ENCODE results near the gene MGRN1.

Gene MGRN1

DNA sequence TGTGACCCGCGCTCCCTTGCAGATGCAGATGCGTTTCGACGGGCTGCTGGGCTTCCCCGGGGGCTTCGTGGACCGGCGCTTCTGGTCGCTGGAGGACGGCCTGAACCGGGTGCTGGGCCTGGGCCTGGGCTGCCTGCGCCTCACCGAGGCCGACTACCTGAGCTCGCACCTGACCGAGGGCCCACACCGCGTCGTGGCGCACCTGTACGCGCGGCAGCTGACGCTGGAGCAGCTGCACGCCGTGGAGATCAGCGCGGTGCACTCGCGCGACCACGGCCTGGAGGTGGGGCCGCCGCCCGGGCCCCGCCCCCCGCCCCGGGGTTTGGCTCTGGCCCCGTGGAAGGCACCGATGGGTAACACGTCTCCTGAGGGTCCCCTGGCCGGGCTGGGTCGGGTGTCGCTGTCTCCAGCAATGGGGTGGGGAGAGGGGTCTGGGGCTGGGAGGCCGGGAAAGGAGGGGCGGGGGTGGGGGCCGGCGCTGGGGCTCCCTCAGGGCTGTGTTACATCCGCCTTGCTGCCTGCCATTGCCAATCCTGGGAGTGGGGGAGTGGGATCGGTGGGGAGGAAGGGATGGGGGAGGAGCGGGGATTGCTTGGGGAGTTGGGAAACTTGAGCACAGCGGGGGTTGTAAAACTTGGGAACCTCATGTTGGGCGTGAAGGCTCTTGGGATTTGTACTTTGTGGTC, 69.5 kb downstream of the MGRN1 start:
- no peak for TF ChIP-seq GATA2 (IDR thresholded peaks at IDR 0.05; ENCODE audit: low read depth, low read length)

DNA sequence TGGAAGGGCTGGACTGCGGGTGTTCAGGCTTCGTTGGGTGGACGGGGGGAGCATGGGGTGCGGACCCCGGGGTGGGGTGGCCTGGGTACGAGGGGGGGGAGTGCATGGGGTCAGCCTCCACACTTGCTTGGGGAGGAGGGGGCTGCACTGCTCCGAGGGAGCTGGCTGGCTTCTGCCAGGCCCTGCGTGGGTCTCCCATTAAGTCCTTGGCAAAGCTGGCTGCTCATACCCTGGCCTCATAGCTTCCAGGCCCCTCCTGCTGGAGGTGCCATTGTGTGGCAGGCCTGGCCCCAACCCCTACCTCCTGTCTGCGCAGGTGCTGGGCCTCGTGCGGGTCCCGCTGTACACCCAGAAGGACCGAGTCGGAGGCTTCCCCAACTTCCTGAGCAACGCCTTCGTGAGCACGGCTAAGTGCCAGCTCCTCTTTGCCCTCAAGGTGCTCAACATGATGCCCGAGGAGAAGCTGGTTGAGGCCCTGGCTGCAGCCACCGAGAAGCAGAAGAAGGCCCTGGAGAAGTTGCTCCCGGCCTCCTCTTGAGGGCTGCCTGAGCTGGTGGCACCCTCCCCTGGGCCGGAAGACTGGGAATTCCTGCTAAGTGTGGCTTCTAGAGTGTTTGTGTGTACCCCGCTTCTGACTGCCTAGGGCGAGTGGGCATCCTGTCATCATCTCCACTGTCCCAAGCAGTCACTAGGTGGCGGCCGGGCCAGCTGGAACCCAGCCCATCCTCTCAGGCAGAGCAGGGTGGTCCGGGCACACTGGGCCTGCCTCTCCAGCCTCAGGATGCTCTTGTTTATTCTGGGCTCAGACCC, 70.2 kb downstream of the MGRN1 start:
- no peak for TF ChIP-seq GATA3 (IDR thresholded peaks at IDR 0.05; ENCODE audit: low read depth, low read length)
- TF ChIP-seq GATA2 (IDR thresholded peaks at IDR 0.05; ENCODE audit: low read depth, low read length): no peak

DNA sequence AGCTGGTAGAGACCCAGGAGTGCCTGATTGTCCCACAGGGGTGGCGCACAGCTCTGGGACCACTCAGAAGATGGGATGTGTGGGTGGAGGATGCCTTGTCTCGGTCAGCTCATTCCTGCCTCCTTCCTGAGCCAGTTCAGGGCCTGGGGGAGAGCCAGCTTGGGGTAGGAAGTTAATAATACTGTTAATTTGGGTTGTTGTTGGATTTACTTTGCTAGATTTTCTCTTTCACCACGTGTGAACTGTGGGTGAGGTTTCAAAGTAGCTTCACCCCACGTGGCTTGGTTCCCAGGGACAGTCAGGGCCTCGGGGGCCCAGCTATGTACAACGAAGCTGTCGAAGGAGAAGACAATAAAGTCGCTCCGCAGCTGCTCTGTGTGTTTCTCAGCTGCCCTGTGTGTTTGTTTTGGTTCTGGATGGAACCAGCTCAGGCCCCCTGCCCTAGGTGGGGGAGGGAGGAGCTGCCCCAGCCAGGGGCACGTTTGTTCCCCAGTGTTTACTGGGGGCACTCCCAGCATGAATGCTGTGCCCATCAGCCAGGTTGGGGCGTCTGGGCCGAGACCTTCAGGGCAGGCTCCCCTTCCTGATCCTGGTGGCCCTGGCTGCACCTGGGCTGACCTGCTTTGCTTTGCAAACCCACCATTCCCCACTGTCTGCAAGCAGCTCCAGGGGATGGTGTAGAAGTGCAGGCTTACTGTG, 71.0 kb downstream of the MGRN1 start:
- no peak for TF ChIP-seq GATA3 (IDR thresholded peaks at IDR 0.05; ENCODE audit: low read depth, low read length)
- TF ChIP-seq GATA2 (IDR thresholded peaks at IDR 0.05; ENCODE audit: low read depth, low read length): no peak

DNA sequence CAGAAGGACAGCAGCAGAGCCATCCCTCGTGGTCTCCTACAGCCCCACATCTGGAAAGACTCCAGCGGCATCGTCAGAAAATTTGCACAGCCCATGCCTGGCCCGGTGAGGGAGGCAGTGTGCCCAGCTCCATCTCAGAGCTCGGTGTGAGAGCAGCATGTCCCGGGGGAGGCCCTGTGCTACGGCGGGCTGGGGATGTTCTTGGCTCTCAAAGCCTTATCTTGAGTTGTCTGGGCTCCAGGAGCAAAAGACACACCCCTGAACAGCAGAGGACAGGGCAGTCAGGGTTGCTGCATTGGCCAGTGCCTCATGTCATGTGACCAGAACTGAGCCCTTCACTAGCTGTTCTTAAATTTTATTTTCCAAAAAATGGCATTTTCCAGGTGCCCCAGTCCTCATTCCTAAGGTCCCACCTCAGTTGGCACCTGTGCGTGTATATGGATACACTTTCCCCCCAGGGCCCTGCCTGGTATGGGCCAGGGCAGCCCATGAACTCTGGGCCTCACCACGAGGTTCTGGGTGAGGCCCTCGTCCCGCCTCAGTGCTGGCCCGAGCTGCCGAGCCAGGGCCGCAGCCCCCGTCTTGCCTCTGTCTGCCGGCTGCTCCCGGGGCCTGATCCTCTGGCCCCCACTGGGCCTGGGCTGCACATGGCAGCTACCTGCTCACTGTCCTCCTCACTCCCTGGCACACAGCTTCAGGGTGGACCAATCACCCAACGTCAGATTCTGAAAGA, 71.7 kb downstream of the MGRN1 start:
- no peak for TF ChIP-seq GATA3 (IDR thresholded peaks at IDR 0.05; ENCODE audit: low read depth, low read length)
- no peak for TF ChIP-seq GATA2 (IDR thresholded peaks at IDR 0.05; ENCODE audit: low read depth, low read length)

DNA sequence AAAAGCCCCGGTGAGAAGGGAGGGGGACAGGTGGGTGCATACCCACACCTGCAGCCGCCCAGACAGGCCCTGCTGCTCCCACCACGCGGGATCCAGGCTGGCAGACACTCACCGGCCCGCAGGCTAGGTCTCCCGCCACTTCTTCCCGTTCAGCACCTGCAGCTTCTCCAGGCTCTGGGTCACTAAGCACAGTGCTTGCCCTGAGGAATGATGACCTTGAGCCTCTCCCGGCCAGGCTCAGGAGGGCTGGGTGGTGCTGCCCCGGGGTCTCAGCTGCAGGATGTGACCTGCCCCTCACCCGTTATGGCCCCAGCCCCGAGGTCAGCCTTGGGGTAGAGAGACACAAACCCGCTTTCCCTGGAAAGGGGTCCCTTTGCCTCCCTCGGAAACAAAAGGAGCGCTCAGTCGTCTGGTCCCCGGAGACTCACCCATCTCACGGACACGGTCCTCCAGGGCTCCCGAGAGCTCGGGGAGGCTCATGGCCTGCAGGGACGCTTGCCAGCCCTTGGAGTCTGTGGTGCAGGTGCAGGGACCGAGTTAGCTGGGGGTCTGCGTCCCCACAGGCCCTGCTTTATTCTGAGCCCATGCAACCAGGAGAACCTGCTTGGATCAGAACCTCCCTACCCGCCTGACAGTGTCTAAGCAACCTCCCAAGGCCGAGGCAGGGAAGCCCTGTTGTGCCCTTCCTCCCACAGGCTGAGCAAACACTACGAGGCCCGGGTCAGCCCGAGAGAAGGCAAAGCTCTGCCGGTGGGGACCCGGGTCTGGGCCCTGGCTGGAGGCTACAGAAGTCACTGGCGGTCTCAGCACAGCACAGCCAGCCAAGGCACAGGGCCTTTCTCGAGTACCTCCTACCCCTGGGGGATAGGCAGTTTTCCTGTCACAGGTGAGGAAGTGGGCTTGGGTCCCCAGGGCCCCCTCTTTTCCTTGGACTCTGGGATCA, 72.5 kb downstream of the MGRN1 start:
- TF ChIP-seq GATA3 (IDR thresholded peaks at IDR 0.05; ENCODE audit: low read depth, low read length) (no peak), GATA2 (IDR thresholded peaks at IDR 0.05; ENCODE audit: low read depth, low read length) (no peak)

DNA sequence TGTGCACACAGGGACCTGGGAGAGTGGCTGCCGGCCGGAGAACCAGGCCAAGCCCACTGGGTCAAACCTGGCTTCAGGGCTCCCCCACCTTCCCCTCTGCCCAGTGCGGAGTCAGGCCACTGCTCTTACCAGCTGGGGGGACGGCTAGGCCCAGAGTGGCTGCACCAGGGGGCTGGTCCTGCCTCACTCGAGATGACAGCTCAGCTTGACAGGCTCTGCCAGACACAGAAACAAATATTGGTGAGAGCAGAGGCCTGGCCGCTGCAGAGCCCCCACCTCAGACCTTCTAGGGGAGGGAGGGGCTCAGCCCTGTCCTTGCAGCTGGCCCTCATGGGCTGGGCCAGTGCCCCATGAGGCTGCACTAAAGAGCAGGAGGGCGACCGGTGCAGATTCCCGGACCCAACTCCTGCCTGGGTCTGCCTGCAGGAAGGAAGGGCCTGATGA, 73.2 kb downstream of the MGRN1 start:
- TF ChIP-seq GATA2 (IDR thresholded peaks at IDR 0.05; ENCODE audit: low read depth, low read length): no peak
- TF ChIP-seq GATA3 (IDR thresholded peaks at IDR 0.05; ENCODE audit: low read depth, low read length): no peak

DNA sequence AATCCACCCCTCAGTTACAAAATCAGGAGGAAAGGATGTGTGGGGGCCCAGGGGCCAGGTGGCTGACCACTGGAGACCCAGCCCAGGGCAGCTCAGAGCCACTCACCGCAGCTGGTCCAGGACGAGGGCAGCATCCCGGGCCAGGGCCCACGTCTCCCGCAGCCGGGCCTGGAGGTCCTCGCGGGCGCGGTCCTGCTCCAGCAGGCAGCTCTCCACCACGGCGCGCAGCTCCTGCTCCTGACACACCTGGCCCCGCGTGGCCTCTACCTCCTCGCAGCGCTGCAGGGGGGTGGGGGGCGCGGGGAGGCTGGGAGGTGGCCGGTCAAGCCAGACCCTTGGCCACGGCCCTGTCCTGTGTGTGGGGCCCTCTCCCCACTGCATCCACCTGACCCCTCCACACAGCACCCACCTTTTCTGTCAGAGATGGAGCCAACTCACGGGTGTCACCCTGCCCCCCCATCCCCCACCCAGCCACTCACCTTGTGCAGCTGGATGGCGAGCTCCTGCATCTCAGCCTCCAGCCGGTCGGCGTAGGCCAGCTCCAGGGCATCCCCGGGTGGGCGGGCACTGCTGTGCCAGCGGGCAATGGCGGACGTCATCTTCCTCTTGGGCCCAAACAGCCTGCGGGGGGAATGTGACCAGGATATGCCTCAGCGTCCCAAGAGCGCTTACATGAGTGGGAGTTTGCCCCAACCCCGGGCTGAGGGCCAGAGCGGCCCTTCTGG, 73.9 kb downstream of the MGRN1 start:
- TF ChIP-seq GATA3 (IDR thresholded peaks at IDR 0.05; ENCODE audit: low read depth, low read length): no peak
- no peak for TF ChIP-seq GATA2 (IDR thresholded peaks at IDR 0.05; ENCODE audit: low read depth, low read length)

DNA sequence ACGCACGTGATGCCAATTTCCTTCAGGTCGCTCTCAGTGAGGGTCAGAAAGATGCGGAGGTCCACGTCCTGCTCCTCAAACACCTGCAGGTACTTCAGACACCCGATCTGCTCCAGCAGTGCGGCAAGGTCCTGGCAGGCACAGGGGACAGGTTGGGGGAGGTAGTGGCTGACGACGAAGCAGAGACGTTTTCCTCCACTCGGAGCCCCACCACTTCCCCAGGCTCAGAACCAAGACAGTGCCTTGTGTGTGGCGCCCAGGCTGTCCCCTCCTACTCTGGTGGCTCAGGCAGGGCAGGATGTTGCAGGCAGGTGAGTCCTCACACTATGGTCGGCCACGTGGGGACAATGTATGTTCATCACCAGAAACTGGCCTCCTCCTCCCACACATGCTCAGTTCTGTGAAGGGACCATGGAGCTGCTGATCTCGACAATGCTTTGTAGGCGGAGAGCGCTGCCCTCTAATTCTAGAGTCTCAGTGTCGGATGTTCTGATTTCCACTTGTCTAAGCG, 74.5 kb downstream of the MGRN1 start:
- no peak for TF ChIP-seq GATA3 (IDR thresholded peaks at IDR 0.05; ENCODE audit: low read depth, low read length)
- TF ChIP-seq GATA2 (IDR thresholded peaks at IDR 0.05; ENCODE audit: low read depth, low read length): no peak

DNA sequence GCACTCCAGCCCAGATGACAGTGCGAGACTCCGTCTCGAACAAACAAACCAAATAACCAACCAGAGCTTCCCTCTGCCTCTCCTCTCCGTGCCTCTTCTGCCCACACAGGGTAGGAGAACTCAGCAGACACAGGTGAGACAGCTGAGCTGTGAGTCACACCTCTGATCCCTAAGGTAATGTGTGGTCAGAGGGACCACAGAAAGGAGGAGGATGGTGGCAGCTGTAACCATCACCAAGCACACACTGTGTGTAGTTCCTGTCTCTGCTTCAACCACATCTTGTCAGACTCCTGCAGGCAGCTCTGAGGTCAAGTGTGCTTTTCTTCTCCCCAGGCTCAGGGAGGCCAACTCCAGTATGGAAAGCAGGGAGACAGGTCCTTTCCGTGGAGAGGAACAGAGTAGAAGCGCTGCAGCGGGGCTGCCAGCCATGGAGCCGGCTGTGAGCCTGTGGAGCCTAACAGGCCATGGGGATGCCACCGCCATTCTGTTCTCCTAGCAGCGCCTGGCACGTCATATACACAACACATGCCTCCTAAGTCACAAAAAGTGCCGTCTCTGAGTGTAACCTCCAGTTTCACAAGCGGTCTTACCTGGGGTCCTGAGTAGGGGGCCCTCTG, 75.9 kb downstream of the MGRN1 start:
- TF ChIP-seq GATA3 (IDR thresholded peaks at IDR 0.05; ENCODE audit: low read depth, low read length) (no peak), GATA2 (IDR thresholded peaks at IDR 0.05; ENCODE audit: low read depth, low read length) (no peak)

DNA sequence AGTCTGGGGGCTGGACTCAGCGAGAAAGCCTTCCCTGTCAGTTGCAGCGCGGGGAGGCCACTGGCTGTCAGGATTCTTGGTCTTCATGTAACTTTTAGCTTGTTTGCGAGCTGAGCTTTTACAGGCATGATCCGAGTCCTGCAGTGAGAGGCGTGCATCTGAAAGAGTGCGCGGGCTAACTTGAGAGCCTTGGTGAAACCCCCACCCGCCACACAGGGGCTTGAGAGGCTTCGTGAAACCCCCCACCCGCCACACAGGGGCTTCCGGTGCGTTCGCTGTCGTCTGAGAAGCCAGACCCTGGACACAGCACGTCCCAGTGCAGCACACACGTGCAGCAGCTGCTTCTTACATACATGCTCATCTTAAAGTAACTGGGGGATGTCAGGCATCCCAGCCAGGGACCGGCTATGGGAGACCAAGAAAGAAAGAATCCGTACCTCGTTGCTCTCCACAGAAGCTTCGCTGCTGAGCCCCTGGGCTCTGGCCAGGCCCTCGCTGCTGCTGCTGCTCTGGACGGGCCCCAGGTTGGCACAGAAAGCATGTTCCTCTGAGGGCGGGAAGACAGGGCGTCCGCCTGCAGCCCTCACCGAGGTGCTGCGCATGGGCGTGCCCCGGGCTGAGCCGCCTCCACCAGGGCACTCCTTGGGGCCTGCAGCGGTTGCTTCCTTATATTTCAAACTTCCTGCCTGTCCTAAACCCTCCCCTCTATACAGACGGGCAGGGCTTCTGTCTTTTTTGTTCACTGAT, 76.5 kb downstream of the MGRN1 start:
- no peak for TF ChIP-seq GATA3 (IDR thresholded peaks at IDR 0.05; ENCODE audit: low read depth, low read length)
- no peak for TF ChIP-seq GATA2 (IDR thresholded peaks at IDR 0.05; ENCODE audit: low read depth, low read length)

DNA sequence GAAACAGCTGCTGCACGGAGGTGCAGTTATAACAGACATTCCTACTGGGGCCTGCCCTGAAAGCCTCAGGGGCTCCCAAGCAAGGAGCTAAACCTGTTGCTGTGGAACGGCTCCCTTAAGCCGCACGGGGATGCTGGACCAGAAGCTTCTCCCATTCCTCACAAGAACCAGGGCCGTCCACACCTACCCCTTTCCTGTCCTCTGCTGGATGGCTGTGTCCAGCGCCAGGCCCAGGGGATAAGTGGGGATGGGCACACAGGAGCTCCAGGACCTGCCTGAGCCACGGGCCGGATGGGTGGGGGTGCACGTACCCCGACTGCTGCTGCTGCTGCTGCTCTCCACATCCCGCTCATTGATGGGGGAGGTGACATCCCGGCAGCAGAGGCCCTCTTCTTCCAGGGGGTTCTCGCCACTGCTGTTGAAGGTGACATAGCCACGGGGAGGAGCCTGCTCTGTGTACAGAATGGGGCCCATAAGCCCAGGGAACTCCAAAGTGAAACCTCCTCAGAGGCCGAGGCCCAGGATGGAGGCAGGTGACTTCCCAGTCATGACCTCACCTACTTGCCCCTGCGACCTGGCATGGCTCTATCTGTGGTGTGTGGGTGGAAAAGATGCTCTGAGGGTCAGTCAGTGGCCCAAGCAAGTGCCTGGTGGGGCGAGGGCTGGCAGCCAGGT, 77.3 kb downstream of the MGRN1 start:
- no peak for TF ChIP-seq GATA2 (IDR thresholded peaks at IDR 0.05; ENCODE audit: low read depth, low read length)
- no peak for TF ChIP-seq GATA3 (IDR thresholded peaks at IDR 0.05; ENCODE audit: low read depth, low read length)
